ENCODE results near the gene ST3GAL3.

Gene ST3GAL3

DNA sequence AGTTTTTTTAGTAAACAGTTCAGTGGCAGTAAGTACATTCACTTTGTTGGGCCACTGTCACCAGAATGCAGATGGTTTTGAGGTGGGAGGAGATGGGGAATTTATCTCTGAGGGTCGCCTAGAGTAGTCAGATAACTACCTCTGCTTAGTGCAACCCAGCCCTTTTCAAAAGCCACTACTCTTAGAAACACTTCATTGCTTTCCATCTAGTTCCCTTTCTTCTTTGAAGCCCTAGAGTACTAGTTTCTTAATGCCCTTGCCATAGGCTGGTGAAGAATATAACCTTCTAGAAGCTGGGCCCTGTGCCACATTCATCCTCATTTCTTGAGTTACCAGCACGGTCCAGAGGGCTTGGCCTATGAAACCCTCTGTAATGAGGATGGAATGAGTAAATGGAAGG lies 28.4 kb upstream of the ST3GAL3 start:
- Histone ChIP-seq H3K27ac (no peak overlapping the region), H3K4me1 (no peaks in the 10 kb centered on the region), H3K36me3 (peaks cover 36 to 90% (median 52%) of the 10 kb centered on the region in 3 donors), H3K9me3 (no peaks in the 10 kb centered on the region), H3K4me3 (no peak overlapping the region), H3K27me3 (no peaks in the 10 kb centered on the region)
- TF ChIP-seq, protein P1, sequence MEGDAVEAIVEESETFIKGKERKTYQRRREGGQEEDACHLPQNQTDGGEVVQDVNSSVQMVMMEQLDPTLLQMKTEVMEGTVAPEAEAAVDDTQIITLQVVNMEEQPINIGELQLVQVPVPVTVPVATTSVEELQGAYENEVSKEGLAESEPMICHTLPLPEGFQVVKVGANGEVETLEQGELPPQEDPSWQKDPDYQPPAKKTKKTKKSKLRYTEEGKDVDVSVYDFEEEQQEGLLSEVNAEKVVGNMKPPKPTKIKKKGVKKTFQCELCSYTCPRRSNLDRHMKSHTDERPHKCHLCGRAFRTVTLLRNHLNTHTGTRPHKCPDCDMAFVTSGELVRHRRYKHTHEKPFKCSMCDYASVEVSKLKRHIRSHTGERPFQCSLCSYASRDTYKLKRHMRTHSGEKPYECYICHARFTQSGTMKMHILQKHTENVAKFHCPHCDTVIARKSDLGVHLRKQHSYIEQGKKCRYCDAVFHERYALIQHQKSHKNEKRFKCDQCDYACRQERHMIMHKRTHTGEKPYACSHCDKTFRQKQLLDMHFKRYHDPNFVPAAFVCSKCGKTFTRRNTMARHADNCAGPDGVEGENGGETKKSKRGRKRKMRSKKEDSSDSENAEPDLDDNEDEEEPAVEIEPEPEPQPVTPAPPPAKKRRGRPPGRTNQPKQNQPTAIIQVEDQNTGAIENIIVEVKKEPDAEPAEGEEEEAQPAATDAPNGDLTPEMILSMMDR (IDR thresholded peaks at IDR 0.05) = no peak
- intact Hi-C loops (cut with DNase I; ENCODE audit: low total_unique reads) = no loop called here
- DNase-seq = no peak

DNA sequence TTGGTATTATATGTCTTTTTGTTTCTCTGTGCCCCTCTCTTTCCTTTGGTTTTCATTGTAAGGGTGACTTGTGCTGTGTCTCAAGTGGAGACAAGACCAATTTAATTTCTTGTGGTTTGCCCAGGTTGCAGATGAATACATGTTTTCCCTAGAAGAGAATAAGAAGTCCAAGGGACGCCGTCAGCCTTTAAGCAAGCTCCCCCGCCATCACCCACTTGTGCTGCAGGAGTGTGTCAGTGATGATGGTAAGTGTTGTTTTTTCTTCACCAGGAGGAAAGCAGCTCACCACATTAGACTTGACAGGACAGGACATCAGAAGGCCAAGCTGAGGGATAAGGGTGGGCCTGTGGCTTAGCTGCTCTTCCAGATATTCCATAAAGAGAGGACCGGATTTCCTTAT lies 23.8 kb upstream of the ST3GAL3 start:
- H3K4me3 ChIP-seq = no peak overlapping the region
- TF ChIP-seq, protein P1 (IDR thresholded peaks at IDR 0.05) = no peak
- H3K27me3 ChIP-seq = no peaks in the 10 kb centered on the region
- peaks cover 50 to 98% (median 80%) of the 10 kb centered on the region in 3 donors for H3K36me3 ChIP-seq
- no peaks in the 10 kb centered on the region for H3K9me3 ChIP-seq
- intact Hi-C loops (cut with DNase I; ENCODE audit: low total_unique reads) = no loop called here
- DNase-seq = no peak
- H3K27ac ChIP-seq = no peak overlapping the region
- H3K4me1 ChIP-seq = peaks cover 0 to 4% (median 0%) of the 10 kb centered on the region in 4 donors

DNA sequence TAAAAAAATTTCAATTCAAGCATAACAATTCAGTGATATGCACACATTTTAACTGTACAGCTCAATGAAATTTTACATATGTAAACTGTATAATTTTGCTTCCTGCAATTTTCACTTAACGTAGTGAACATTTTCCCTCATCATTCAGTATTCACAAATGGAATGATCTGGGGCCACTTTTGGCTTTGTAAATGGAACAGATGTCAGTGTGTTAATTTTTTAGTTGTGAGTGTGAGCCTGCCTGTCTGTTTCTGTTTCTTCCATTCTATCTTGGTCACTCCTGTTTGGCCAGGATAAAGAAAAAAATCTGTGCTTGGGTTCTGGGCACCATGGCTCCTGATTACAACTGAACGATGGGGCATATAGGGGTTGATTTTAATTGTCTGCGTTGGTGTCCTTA lies 20.5 kb upstream of the ST3GAL3 start:
- no peaks in the 10 kb centered on the region for H3K27me3 ChIP-seq
- no peak for DNase-seq
- TF ChIP-seq, protein P1 (IDR thresholded peaks at IDR 0.05) = no peak
- H3K9me3 ChIP-seq = no peaks in the 10 kb centered on the region
- peaks cover 74 to 100% (median 100%) of the 10 kb centered on the region in 3 donors for H3K36me3 ChIP-seq
- no peak overlapping the region for H3K4me3 ChIP-seq
- H3K27ac ChIP-seq = no peak overlapping the region
- intact Hi-C loops (cut with DNase I; ENCODE audit: low total_unique reads) = no loop called here
- peaks cover 0 to 5% (median 0%) of the 10 kb centered on the region in 4 donors for H3K4me1 ChIP-seq

DNA sequence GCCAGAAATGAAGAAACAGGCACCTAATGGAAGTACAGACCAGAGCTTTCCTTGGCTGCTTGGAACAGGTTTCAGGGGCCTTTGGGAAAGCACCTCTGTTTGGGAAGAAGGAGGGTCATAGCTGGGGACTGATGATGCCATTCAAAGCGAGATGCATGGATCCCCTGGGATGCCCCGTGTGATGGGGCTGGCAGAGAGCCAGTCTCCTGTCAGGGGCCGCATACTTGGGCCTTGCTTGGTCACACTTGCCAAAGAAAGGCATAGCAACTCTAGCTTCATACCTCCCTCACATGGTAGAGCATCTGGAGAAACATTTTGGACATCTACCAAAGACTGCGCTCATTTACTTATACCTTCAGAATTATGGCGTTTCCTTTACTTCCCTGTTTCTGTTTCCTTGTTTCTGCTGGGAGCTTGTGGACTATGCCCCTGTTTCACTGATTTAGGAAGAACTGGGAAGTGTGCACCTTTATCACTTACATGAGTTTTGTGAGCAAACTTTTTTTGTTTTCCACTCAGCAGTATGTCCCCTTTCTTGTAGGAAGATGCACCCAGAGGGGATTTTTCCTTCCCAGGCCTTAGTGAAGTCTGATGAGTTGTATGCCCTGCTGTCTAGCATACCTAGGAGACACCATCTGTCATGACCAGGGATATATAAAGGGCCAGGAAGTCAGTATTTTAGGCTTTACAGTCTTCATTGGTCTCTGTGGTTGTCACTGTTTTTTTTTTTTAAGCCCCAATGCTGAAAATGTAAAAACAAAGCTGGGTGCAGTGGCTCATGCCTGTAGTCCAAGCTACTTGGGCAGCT lies 19.8 kb upstream of the ST3GAL3 start:
- H3K27me3 ChIP-seq = no peaks in the 10 kb centered on the region
- H3K4me3 ChIP-seq = no peak overlapping the region
- TF ChIP-seq, protein P1 (IDR thresholded peaks at IDR 0.05) = no peak
- H3K9me3 ChIP-seq = no peaks in the 10 kb centered on the region
- no peak overlapping the region for H3K27ac ChIP-seq
- no peak for DNase-seq
- intact Hi-C loops (cut with DNase I; ENCODE audit: low total_unique reads) = no loop called here
- H3K4me1 ChIP-seq = peaks cover 0 to 5% (median 0%) of the 10 kb centered on the region in 4 donors
- H3K36me3 ChIP-seq = peaks cover 76 to 100% (median 100%) of the 10 kb centered on the region in 3 donors

DNA sequence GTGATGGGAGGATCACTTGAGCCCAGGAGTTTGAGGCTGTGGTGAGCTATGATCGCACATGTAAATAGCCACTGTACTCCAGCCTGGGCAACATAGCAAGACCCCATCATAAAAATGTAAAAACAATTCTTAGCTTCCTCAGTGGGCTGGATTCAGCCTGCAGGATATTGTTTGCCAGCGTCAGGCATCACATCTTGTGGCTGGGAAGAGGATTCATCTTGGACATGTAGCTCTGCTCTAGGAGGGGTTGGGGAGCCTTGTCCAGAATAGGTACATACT lies 19.3 kb upstream of the ST3GAL3 start:
- no peak overlapping the region for H3K27ac ChIP-seq
- H3K9me3 ChIP-seq = no peaks in the 10 kb centered on the region
- no peak overlapping the region for H3K4me3 ChIP-seq
- H3K36me3 ChIP-seq = peaks cover 76 to 100% (median 100%) of the 10 kb centered on the region in 3 donors
- peaks cover 0 to 5% (median 0%) of the 10 kb centered on the region in 4 donors for H3K4me1 ChIP-seq
- TF ChIP-seq, protein P1 (IDR thresholded peaks at IDR 0.05) = no peak
- no peaks in the 10 kb centered on the region for H3K27me3 ChIP-seq
- intact Hi-C loops (cut with DNase I; ENCODE audit: low total_unique reads) = no loop called here
- DNase-seq = no peak

Measured in tibial artery (tissue), 4 donors.